Glutamatergic neuron (in vitro differentiated cells): ENCODE results near the gene FGF14. TPM values are rescaled to one million over a fixed set of nuclear protein-coding genes. Genes with fewer than 3 reads are reported as not detected.
A peak's percentile ranks its signal among the peaks of the same experiment; 100 is the strongest.

ENCODE experiments used
- DNase-seq: peaks from one replicate; pipeline ENCODE4 v3.0.0; 2022
- H3K27ac Mint-ChIP-seq: one replicate; pipeline ENCODE4 v1.8.0; 2020; ENCODE audit warnings: mild to moderate bottlenecking, mixed read lengths, inconsistent platforms; ENCODE audit not compliant: unreplicated experiment
- H3K27me3 Mint-ChIP-seq: one replicate; pipeline ENCODE4 v1.8.0; 2020; ENCODE audit warnings: mild to moderate bottlenecking, moderate library complexity, mixed read lengths, inconsistent platforms; ENCODE audit not compliant: unreplicated experiment
- H3K36me3 Mint-ChIP-seq: one replicate; pipeline ENCODE4 v1.8.0; 2020; ENCODE audit warnings: mild to moderate bottlenecking, mixed read lengths, inconsistent platforms; ENCODE audit not compliant: unreplicated experiment
- H3K4me1 Mint-ChIP-seq: one replicate; pipeline ENCODE4 v1.8.0; 2020; ENCODE audit warnings: mild to moderate bottlenecking, low read depth, mixed read lengths, inconsistent platforms; ENCODE audit not compliant: unreplicated experiment
- H3K4me3 Mint-ChIP-seq: one replicate; pipeline ENCODE4 v1.8.0; 2020; ENCODE audit warnings: mild to moderate bottlenecking, mixed read lengths, inconsistent platforms; ENCODE audit not compliant: unreplicated experiment
- H3K9me3 Mint-ChIP-seq: one replicate; pipeline ENCODE4 v1.8.0; 2020; ENCODE audit warnings: mild to moderate bottlenecking, moderate library complexity, mixed read lengths, inconsistent platforms; ENCODE audit not compliant: unreplicated experiment
- CTCF ChIP-seq: fragments of 200-600 bp; sonication (generic); IDR thresholded peaks from one replicate; pipeline ENCODE4 v1.5.0; 2021; ENCODE audit not compliant: partially characterized antibody, unreplicated experiment
- total RNA-seq: library from RNA; stranded (reverse); fragmentation: NEBNext Ultra II Directional; extraction: Animal tissue kit (Norgen Biotek cat#: 25700); gene quantifications from one replicate; pipeline ENCODE4 v1.2.1, GENCODE V29; 2021; ENCODE audit not compliant: unreplicated experiment

FGF14 gene
- total RNA-seq, 1 donor from 2014 or later: 17.8 TPM

GRCh38 chr13:102261809-102262208, 140.0 kb downstream of the FGF14 start:
- peaks cover 2% of the 10 kb centered on the region for H3K27me3 Mint-ChIP-seq

GRCh38 chr13:102261316-102261715, 140.5 kb downstream of the FGF14 start:
- peaks cover 5% of the 10 kb centered on the region for H3K36me3 Mint-ChIP-seq
- no peak for TF ChIP-seq CTCF
- H3K27me3 Mint-ChIP-seq: peaks cover 2% of the 10 kb centered on the region
- peak overlapping the region; percentile 34 for H3K4me3 Mint-ChIP-seq
- H3K27ac Mint-ChIP-seq: peak overlapping the region; percentile 95
- peaks cover 6% of the 10 kb centered on the region for H3K9me3 Mint-ChIP-seq
- DNase-seq: no peak
- H3K4me1 Mint-ChIP-seq: peaks cover 37% of the 10 kb centered on the region

More at GRCh38 chr13:102261809-102262208, 140.0 kb downstream of the FGF14 start:
- peak overlapping the region; percentile 30 for H3K4me3 Mint-ChIP-seq
- DNase-seq: no peak
- no peak overlapping the region for H3K27ac Mint-ChIP-seq
- peaks cover 6% of the 10 kb centered on the region for H3K9me3 Mint-ChIP-seq
- peaks cover 37% of the 10 kb centered on the region for H3K4me1 Mint-ChIP-seq
- TF ChIP-seq CTCF: no peak
- peaks cover 5% of the 10 kb centered on the region for H3K36me3 Mint-ChIP-seq

GRCh38 chr13:102260256-102260655, 141.6 kb downstream of the FGF14 start:
- peak; percentile 63 for DNase-seq
- H3K36me3 Mint-ChIP-seq: peaks cover 5% of the 10 kb centered on the region
- peak overlapping the region; percentile 54 for H3K4me3 Mint-ChIP-seq
- peak overlapping the region; percentile 95 for H3K27ac Mint-ChIP-seq
- H3K4me1 Mint-ChIP-seq: peaks cover 37% of the 10 kb centered on the region
- peaks cover 6% of the 10 kb centered on the region for H3K9me3 Mint-ChIP-seq
- no peak for TF ChIP-seq CTCF
- peaks cover 2% of the 10 kb centered on the region for H3K27me3 Mint-ChIP-seq

- H3K4me1 Mint-ChIP-seq: peaks cover 14% of the 10 kb centered on the region
- TF ChIP-seq CTCF: no peak
- no peaks in the 10 kb centered on the region for H3K27me3 Mint-ChIP-seq
- H3K27ac Mint-ChIP-seq: no peak overlapping the region
- H3K36me3 Mint-ChIP-seq: peaks cover 5% of the 10 kb centered on the region
- no peak overlapping the region for H3K4me3 Mint-ChIP-seq
- DNase-seq: no peak
- H3K9me3 Mint-ChIP-seq: peaks cover 6% of the 10 kb centered on the region
These were observed 146.4 kb downstream of the FGF14 start for GRCh38 chr13:102255409-102255808.

- Mint-ChIP-seq H3K27me3 (no peaks in the 10 kb centered on the region), H3K4me1 (no peaks in the 10 kb centered on the region), H3K36me3 (no peaks in the 10 kb centered on the region), H3K9me3 (no peaks in the 10 kb centered on the region), H3K4me3 (no peak overlapping the region), H3K27ac (no peak overlapping the region)
- TF ChIP-seq CTCF: no peak
- no peak for DNase-seq
These were observed 150.0 kb downstream of the FGF14 start for GRCh38 chr13:102251817-102252216.
